LNCAP (cell line): ENCODE results near the gene PRDM16.

ENCODE experiments used
- TF ChIP-seq, protein P1 (sequence below): fragments of 450-650 bp; IDR thresholded peaks from 2 replicates; pipeline ENCODE4 v1.5.1; 2017; ENCODE audit warnings: mild to moderate bottlenecking

PRDM16 gene

DNA sequence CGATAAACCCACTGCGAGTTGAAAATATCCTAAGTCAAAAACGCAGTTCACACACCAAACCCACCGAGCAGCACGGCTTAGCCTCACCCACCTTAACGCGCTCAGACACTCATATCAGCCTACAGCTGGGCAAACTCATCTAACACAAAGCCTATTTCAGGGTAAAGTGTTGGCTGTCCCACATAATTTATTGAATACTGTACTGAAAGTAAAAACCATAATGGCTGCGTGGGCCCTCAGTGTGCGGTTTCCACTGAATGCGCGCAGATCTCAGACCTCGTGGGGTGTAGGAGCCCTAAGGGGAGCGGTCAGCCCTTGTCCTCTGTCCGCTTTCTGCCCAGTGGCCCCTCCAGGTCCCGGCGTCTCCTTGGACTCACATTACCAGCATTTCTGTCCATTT lies 227.8 kb downstream of the PRDM16 start:
- TF ChIP-seq, protein P1, sequence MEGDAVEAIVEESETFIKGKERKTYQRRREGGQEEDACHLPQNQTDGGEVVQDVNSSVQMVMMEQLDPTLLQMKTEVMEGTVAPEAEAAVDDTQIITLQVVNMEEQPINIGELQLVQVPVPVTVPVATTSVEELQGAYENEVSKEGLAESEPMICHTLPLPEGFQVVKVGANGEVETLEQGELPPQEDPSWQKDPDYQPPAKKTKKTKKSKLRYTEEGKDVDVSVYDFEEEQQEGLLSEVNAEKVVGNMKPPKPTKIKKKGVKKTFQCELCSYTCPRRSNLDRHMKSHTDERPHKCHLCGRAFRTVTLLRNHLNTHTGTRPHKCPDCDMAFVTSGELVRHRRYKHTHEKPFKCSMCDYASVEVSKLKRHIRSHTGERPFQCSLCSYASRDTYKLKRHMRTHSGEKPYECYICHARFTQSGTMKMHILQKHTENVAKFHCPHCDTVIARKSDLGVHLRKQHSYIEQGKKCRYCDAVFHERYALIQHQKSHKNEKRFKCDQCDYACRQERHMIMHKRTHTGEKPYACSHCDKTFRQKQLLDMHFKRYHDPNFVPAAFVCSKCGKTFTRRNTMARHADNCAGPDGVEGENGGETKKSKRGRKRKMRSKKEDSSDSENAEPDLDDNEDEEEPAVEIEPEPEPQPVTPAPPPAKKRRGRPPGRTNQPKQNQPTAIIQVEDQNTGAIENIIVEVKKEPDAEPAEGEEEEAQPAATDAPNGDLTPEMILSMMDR = no peak

DNA sequence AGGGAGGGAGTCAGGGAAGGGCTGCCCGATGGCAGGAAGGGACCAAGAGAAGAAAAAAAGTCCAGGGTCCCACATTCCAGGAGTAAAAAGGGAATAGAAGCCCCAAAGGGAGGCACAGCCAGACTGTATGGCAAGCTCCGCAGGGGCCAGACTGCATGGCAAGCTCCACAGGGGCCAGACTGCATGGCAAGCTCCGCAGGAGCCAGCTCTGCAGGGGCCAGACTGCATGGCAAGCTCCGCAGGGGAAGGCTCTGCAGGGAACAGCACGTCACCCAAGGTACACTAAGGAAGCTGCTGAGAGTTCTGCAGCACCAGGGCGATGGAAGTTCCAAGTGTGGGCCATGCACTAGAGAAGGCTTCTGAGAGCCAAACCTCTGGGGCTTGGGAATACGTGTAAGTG lies 228.8 kb downstream of the PRDM16 start:
- TF ChIP-seq, protein P1 = no peak

DNA sequence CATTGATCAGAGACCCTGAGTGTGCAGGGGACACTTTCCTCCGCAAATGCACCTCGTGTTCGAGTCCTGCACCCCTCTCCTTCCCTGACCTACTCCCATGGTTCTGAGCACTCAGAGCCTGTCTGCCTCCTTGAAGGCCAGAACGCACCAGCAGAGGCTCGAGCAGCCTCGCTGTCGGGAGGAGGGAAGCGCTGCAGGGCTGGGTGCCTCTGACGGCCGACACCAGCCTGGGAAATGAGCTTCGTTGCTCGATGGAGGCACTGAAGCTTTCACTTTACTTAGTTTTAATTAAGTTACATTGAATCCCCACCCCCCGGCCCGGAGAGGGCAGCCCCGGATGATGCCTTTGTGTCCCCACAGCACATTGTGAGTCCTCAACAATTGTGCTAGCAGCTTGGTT lies 229.2 kb downstream of the PRDM16 start:
- TF ChIP-seq, protein P1 = no peak

DNA sequence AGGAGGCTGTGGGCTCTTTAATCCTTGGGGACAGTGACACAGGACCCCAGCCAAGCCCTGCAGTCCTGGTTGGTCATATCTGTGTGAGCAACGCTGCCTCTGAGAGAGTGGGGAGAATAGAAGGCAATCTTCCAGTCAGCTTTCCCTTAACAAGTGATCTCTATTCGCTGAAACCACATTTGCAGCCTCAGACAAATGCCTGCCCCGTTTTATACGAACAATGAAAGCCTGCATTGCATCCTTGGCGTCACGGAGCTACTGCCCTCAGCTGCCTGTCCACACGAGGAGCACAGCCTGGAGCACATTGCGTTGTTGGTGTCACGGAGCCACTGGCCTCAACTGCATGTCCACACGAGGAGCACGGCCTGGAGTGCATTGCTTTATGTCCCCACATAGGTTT lies 235.2 kb downstream of the PRDM16 start:
- TF ChIP-seq, protein P1 = no peak

DNA sequence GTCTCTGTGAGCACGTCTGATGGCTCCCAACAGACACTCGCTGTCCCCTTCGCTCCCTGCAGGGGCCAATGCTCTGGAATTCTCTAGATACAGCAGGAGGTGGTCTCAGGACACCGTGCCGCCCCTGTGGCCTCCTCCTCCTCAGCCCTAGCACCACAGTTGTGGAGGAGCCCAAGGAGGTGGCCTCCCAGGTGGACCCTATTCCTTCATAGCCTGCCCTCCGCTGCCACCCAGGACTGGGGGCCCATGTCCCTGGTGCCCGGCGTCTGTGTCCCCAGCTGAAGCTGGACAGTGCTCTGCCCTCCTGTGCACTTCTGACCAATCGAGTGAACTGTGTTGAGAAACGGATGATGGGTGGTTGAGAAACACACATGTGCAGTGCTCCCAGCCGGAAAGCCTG lies 235.7 kb downstream of the PRDM16 start:
- TF ChIP-seq, protein P1 = no peak

DNA sequence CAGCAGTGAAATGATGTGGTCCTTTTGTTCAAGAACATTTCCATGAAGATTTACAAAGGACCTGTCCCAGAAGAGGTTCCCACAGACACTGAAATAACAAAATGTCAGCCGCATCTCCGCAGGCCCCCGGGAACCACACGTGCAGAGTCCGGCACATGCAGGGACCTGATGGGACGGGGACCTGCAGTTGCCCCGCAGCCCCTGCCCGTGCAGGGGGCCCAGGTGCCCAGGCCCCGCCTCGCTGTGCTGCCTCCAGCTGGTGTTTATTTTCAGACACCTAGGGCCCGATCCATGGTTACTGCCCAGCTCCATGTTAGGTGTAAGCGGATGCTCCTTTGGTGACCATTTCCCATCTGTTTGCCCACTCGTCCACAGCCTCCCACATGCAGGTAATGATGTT lies 236.2 kb downstream of the PRDM16 start:
- TF ChIP-seq, protein P1 = no peak

DNA sequence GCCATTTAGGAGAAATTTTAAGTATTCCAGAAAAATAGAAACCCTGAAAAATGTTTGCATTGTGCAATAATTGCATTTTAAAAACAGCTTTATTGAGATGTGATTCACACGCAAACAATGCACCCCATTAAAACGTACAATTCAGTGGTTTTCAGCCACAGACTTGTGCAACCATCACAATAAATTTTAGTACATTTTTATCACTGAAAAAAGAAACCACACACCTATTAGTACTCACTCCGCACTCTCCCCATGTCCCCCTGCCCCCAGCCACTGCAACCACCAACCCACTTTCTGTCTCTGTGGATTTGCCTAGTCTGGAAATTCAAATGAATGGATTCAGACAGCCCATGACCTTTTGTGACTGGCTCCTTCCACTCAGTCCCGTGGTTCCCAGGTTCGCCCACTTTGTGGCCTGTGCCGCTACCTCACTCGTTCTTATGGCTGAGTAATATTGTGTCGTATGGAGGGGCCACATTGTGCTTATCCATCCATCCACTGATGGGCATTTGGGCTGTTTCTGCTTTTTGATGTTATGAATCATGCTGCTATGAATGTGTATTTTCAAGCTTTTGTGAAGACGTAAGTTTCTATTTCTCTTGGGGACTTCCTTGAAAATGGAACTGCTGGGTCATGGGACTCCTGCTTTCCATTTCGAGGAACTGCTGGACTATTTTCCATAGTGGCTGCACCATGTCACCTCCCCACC lies 237.7 kb downstream of the PRDM16 start:
- TF ChIP-seq, protein P1 = no peak

DNA sequence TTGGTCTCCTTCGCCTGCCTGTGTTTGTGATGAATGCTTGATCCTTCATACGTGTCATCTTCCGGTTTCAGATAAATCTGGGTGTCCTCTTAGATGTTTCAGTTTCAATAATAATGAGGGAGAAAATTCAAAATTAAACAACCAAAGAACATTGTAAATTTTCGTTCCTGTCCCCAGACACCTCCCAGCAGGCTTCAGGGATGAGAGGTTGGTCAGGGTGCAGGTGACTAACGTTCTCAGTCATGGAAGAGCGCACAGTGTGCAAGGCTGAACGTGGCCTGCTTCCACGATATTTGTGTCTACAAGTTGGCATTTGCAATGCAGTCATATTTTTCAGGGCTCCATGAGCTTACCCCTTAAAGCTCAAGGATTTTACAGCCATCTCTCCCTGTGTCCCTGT lies 238.4 kb downstream of the PRDM16 start:
- TF ChIP-seq, protein P1 = no peak
